CD14-positive monocyte (primary cell): Measurements from ENCODE around the gene PIGB. TPM values are rescaled to one million over a fixed set of nuclear protein-coding genes. Genes with fewer than 3 reads are reported as not detected.
A peak's percentile ranks its signal among the peaks of the same experiment; 100 is the strongest.

ENCODE experiments used
- DNase-seq, 3 donors: peaks; one replicate each; pipeline ENCODE4 v3.0.0-alpha.2; 2011 to 2022
- H2AFZ ChIP-seq: 2 replicates; pipeline ENCODE4 v1.6.0; 2012; ENCODE audit warnings: mild to moderate bottlenecking, low read depth, low read length, inconsistent platforms; ENCODE audit not compliant: insufficient read depth, poor library complexity, severe bottlenecking
- H3K27ac ChIP-seq, 2 donors: 1 replicate in 1 of 2; 2 replicates in 1 of 2; pipeline ENCODE4 v1.5.1; 2012 to 2013; ENCODE audit warnings: low read length in 2 of 2, control low read depth in 1 of 2, inconsistent platforms in 1 of 2, low read depth in 1 of 2, mild to moderate bottlenecking in 1 of 2
- H3K27me3 ChIP-seq, 2 donors: one replicate each; pipeline versions ENCODE4 v1.6.0 to v1.6.1; 2011 to 2013; ENCODE audit warnings: low read length in 2 of 2; ENCODE audit not compliant: control insufficient read depth in 2 of 2, insufficient read depth in 2 of 2
- H3K36me3 ChIP-seq, 2 donors: replicated peaks in 1 of 2; 1 replicate in 1 of 2; 2 replicates in 1 of 2; pipeline versions ENCODE4 v1.5.1 to v1.6.1; 2012 to 2013; ENCODE audit warnings: low read length in 2 of 2, control low read depth in 1 of 2, inconsistent platforms in 1 of 2, mild to moderate bottlenecking in 1 of 2; ENCODE audit not compliant: insufficient read depth in 2 of 2, control insufficient read depth in 1 of 2
- H3K4me1 ChIP-seq, 2 donors: 1 replicate in 1 of 2; 2 replicates in 1 of 2; pipeline versions ENCODE4 v1.5.1 to v1.6.1; 2012 to 2013; ENCODE audit warnings: low read length in 2 of 2, control low read depth in 1 of 2, inconsistent platforms in 1 of 2, mild to moderate bottlenecking in 1 of 2, moderate library complexity in 1 of 2; ENCODE audit not compliant: insufficient read depth in 2 of 2, control insufficient read depth in 1 of 2
- H3K4me2 ChIP-seq: replicated peaks from 2 replicates; pipeline ENCODE3; 2012; ENCODE audit warnings: low read length, moderate library complexity, mild to moderate bottlenecking; ENCODE audit not compliant: poor library complexity, severe bottlenecking; ENCODE audit errors: extremely low read depth
- H3K4me3 ChIP-seq, 3 experiments: fragments of 200-600 bp in 1 of 3; sonication (generic) in 1 of 3; replicated peaks in 1 of 3; 1 replicate in 2 of 3; 2 replicates in 1 of 3; pipeline ENCODE4 v1.5.1; 2011 to 2013; ENCODE audit warnings: low read length in 3 of 3, mild to moderate bottlenecking in 3 of 3, control low read depth in 2 of 3, low read depth in 2 of 3, inconsistent platforms in 1 of 3, moderate library complexity in 1 of 3
- H3K79me2 ChIP-seq: 2 replicates; pipeline ENCODE4 v1.6.0; 2012; ENCODE audit warnings: mild to moderate bottlenecking, control low read depth, inconsistent platforms, low read length, moderate library complexity; ENCODE audit not compliant: insufficient read depth
- H3K9ac ChIP-seq: 2 replicates; pipeline ENCODE4 v1.6.0; 2017; ENCODE audit warnings: low read length, mild to moderate bottlenecking; ENCODE audit not compliant: insufficient read depth, poor library complexity, severe bottlenecking
- H3K9me3 ChIP-seq, 2 donors: replicated peaks in 1 of 2; 1 replicate in 1 of 2; 2 replicates in 1 of 2; pipeline versions ENCODE4 v1.5.1 to v1.6.1; 2012 to 2013; ENCODE audit warnings: low read length in 2 of 2, control low read depth in 1 of 2; ENCODE audit not compliant: control insufficient read depth in 1 of 2, insufficient read depth in 1 of 2
- H4K20me1 ChIP-seq: 2 replicates; pipeline ENCODE4 v1.6.0; 2012; ENCODE audit warnings: mild to moderate bottlenecking, low read length, control low read depth, moderate library complexity; ENCODE audit not compliant: insufficient read depth
- H3K27ac Mint-ChIP-seq, 7 donors: one replicate each; pipeline ENCODE4 v1.8.0; 2020; ENCODE audit warnings: mild to moderate bottlenecking in 7 of 7, mixed read lengths in 7 of 7, moderate library complexity in 6 of 7, inconsistent platforms in 2 of 7
- H3K27me3 Mint-ChIP-seq, 3 donors: one replicate each; pipeline ENCODE4 v1.8.0; 2021 to 2022; ENCODE audit warnings: low read depth in 3 of 3, mild to moderate bottlenecking in 3 of 3, mixed read lengths in 3 of 3, moderate library complexity in 3 of 3, inconsistent platforms in 1 of 3
- H3K36me3 Mint-ChIP-seq, 2 donors: one replicate each; pipeline ENCODE4 v1.8.0; 2020; ENCODE audit warnings: mixed read lengths in 2 of 2, inconsistent platforms in 1 of 2, mild to moderate bottlenecking in 1 of 2
- H3K4me1 Mint-ChIP-seq: one replicate; pipeline ENCODE4 v1.8.0; 2020; ENCODE audit warnings: mild to moderate bottlenecking, mixed read lengths
- H3K4me3 Mint-ChIP-seq, 2 donors: one replicate each; pipeline ENCODE4 v1.8.0; 2020; ENCODE audit warnings: mild to moderate bottlenecking in 2 of 2, mixed read lengths in 2 of 2, moderate library complexity in 1 of 2
- H3K9me3 Mint-ChIP-seq, 7 donors: one replicate each; pipeline ENCODE4 v1.8.0; 2020 to 2022; ENCODE audit warnings: mixed read lengths in 7 of 7, mild to moderate bottlenecking in 6 of 7, moderate library complexity in 6 of 7, inconsistent platforms in 2 of 7
- CTCF ChIP-seq: fragments of 200-600 bp; IDR thresholded peaks from one replicate; pipeline ENCODE4 v1.8.0; 2022; ENCODE audit warnings: antibody characterized with exemption, mild to moderate bottlenecking
- WGBS: methylation state at CpG from one replicate; pipeline ENCODE4 v1.1.5; 2013; ENCODE audit warnings: missing lambda C conversion rate; ENCODE audit not compliant: insufficient coverage; 5-methylcytosine and 5-hydroxymethylcytosine counted together
- intact Hi-C, 2 donors: fragments of 100-400 bp; cut with micrococcal nuclease; formaldehyde crosslinking; loops; one replicate each; pipeline versions ENCODE4 v1.15.0 to v1.15.1; 2023
- polyA plus RNA-seq, 3 donors: library from polyadenylated mRNA; depleted of rRNA in 1 of 3; unstranded in 2 of 3; stranded (reverse) in 1 of 3; fragments of 300-500 nt in 2 of 3; fragments of >200 nt in 1 of 3; fragmentation: Illumina TruSeq in 2 of 3; gene quantifications; 1 replicate in 2 of 3; 2 replicates in 1 of 3; pipeline ENCODE4 v1.2.3, GENCODE V29; 2012 to 2021

PIGB gene
- polyA plus RNA-seq, 3 donors = 15.3 to 16.8 (median 15.8) TPM

- no peak overlapping the region for H3K4me3 Mint-ChIP-seq
- no peak for DNase-seq
- H3K4me2 ChIP-seq = no peak overlapping the region
- H3K27ac Mint-ChIP-seq = no peak overlapping the region
- H3K9ac ChIP-seq = no peak overlapping the region
- TF ChIP-seq CTCF = no peak
- H3K4me3 ChIP-seq = no peak overlapping the region
- no peaks in the 10 kb centered on the region for H3K9me3 Mint-ChIP-seq
- H3K79me2 ChIP-seq = no peaks in the 10 kb centered on the region
- no CpG with 5 or more reads among the region's 2 CpGs for WGBS
- no peaks in the 10 kb centered on the region for H3K27me3 ChIP-seq
- H3K4me1 Mint-ChIP-seq = peaks cover 7% of the 10 kb centered on the region
- no peaks in the 10 kb centered on the region for H3K4me1 ChIP-seq
- H4K20me1 ChIP-seq = no peaks in the 10 kb centered on the region
- no peak overlapping the region for H3K27ac ChIP-seq
- peaks cover 74 to 76% of the 10 kb centered on the region in 2 donors for H3K36me3 Mint-ChIP-seq
- no peak overlapping the region for H2AFZ ChIP-seq
- H3K27me3 Mint-ChIP-seq = peaks cover 0 to 2% (median 0%) of the 10 kb centered on the region in 3 donors
- H3K36me3 ChIP-seq = peaks cover 57 to 98% of the 10 kb centered on the region in 2 donors
- intact Hi-C loops = no loop called here
- no peaks in the 10 kb centered on the region for H3K9me3 ChIP-seq
Measured at GRCh38 chr15:55357774-55358173, 38.8 kb downstream of the PIGB start.

GRCh38 chr15:55358471-55358870 is 39.4 kb downstream of the PIGB start:
- Histone ChIP-seq H3K9ac (no peak overlapping the region), H3K4me1 (no peaks in the 10 kb centered on the region), H3K9me3 (no peaks in the 10 kb centered on the region), H3K79me2 (no peaks in the 10 kb centered on the region), H3K27me3 (no peaks in the 10 kb centered on the region), H3K4me3 (no peak overlapping the region), H3K36me3 (peaks cover 60 to 98% of the 10 kb centered on the region in 2 donors), H2AFZ (no peak overlapping the region), H4K20me1 (no peaks in the 10 kb centered on the region), H3K4me2 (no peak overlapping the region), H3K27ac (no peak overlapping the region)
- DNase-seq = no peak
- Mint-ChIP-seq H3K4me3 (no peak overlapping the region), H3K4me1 (peaks cover 7% of the 10 kb centered on the region), H3K9me3 (no peaks in the 10 kb centered on the region), H3K36me3 (peaks cover 78 to 83% of the 10 kb centered on the region in 2 donors), H3K27ac (peak overlapping the region in 5 of 7 donors; percentile 0 to 44 (median 7)), H3K27me3 (peaks cover 0 to 2% (median 0%) of the 10 kb centered on the region in 3 donors)
- intact Hi-C loops = no loop called here
- TF ChIP-seq CTCF = no peak
